GM19395 (cell line): ENCODE data around the gene HIVEP3.

Experiments used
- ATAC-seq: cut with Tn5 transposase; IDR thresholded peaks from one replicate; pipeline ENCODE4 v1.9.1; 2021; ENCODE audit warnings: mild to moderate bottlenecking, moderate library complexity; ENCODE audit not compliant: unreplicated experiment

Gene HIVEP3

GRCh38 chr1:41673806-41674205 lies 244.9 kb downstream of the HIVEP3 start:
- peak; percentile 69 for ATAC-seq

- peak; percentile 73 for ATAC-seq
These were observed 245.3 kb downstream of the HIVEP3 start for GRCh38 chr1:41673378-41673777.

GRCh38 chr1:41672641-41673361 lies 245.9 kb downstream of the HIVEP3 start:
- ATAC-seq = no peak

- ATAC-seq = no peak
These were observed 246.5 kb downstream of the HIVEP3 start for GRCh38 chr1:41672173-41672572.

- no peak for ATAC-seq
These were observed 247.5 kb downstream of the HIVEP3 start for GRCh38 chr1:41671116-41671755.

GRCh38 chr1:41670217-41670957 lies 248.3 kb downstream of the HIVEP3 start:
- ATAC-seq = no peak

- no peak for ATAC-seq
These were observed 249.8 kb downstream of the HIVEP3 start for GRCh38 chr1:41668967-41669366.

GRCh38 chr1:41668054-41668660 lies 250.6 kb downstream of the HIVEP3 start:
- no peak for ATAC-seq

GRCh38 chr1:41666981-41667631 lies 251.6 kb downstream of the HIVEP3 start:
- ATAC-seq = peak; percentile 65

GRCh38 chr1:41665962-41666917 lies 252.5 kb downstream of the HIVEP3 start:
- ATAC-seq = no peak

- ATAC-seq = no peak
These were observed 253.7 kb downstream of the HIVEP3 start for GRCh38 chr1:41664861-41665640.

GRCh38 chr1:41663671-41664400 lies 254.9 kb downstream of the HIVEP3 start:
- ATAC-seq = no peak

GRCh38 chr1:41662765-41663437 lies 255.8 kb downstream of the HIVEP3 start:
- ATAC-seq = no peak

GRCh38 chr1:41662061-41662764 lies 256.5 kb downstream of the HIVEP3 start:
- ATAC-seq = peak; percentile 66

GRCh38 chr1:41661428-41662060 lies 257.2 kb downstream of the HIVEP3 start:
- ATAC-seq = peak; percentile 28

GRCh38 chr1:41660570-41661427 lies 257.9 kb downstream of the HIVEP3 start:
- no peak for ATAC-seq
